Measurements from ENCODE around the gene P4HB.

The P4HB gene

GRCh38 chr17:81901167-81902022 is 41.1 kb upstream of the P4HB start:
- DNase-seq (ENCODE audit: low read depth) = no peak
- H3K4me3 ChIP-seq (ENCODE audit: low read depth, low read length) = no peak overlapping the region
- TF ChIP-seq, protein P1, sequence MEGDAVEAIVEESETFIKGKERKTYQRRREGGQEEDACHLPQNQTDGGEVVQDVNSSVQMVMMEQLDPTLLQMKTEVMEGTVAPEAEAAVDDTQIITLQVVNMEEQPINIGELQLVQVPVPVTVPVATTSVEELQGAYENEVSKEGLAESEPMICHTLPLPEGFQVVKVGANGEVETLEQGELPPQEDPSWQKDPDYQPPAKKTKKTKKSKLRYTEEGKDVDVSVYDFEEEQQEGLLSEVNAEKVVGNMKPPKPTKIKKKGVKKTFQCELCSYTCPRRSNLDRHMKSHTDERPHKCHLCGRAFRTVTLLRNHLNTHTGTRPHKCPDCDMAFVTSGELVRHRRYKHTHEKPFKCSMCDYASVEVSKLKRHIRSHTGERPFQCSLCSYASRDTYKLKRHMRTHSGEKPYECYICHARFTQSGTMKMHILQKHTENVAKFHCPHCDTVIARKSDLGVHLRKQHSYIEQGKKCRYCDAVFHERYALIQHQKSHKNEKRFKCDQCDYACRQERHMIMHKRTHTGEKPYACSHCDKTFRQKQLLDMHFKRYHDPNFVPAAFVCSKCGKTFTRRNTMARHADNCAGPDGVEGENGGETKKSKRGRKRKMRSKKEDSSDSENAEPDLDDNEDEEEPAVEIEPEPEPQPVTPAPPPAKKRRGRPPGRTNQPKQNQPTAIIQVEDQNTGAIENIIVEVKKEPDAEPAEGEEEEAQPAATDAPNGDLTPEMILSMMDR (IDR thresholded peaks at IDR 0.05; ENCODE audit: control insufficient read depth, extremely low read depth, insufficient read depth) = no peak

- TF ChIP-seq, protein P1 (IDR thresholded peaks at IDR 0.05; ENCODE audit: control insufficient read depth, extremely low read depth, insufficient read depth) = no peak
- DNase-seq (ENCODE audit: low read depth) = no peak
- no peak overlapping the region for H3K4me3 ChIP-seq (ENCODE audit: low read depth, low read length)
These were observed 40.0 kb upstream of the P4HB start for GRCh38 chr17:81900181-81900820.

GRCh38 chr17:81899514-81900166 is 39.3 kb upstream of the P4HB start:
- no peak overlapping the region for H3K4me3 ChIP-seq (ENCODE audit: low read depth, low read length)
- no peak for DNase-seq (ENCODE audit: low read depth)
- TF ChIP-seq, protein P1 (IDR thresholded peaks at IDR 0.05; ENCODE audit: control insufficient read depth, extremely low read depth, insufficient read depth) = no peak

- TF ChIP-seq, protein P1 (IDR thresholded peaks at IDR 0.05; ENCODE audit: control insufficient read depth, extremely low read depth, insufficient read depth) = no peak
- DNase-seq (ENCODE audit: low read depth) = no peak
- H3K4me3 ChIP-seq (ENCODE audit: low read depth, low read length) = no peak overlapping the region
These were observed 38.5 kb upstream of the P4HB start for GRCh38 chr17:81898885-81899284.

- no peak overlapping the region for H3K4me3 ChIP-seq (ENCODE audit: low read depth, low read length)
- DNase-seq (ENCODE audit: low read depth) = no peak
- TF ChIP-seq, protein P1 (IDR thresholded peaks at IDR 0.05; ENCODE audit: control insufficient read depth, extremely low read depth, insufficient read depth) = no peak
These were observed 37.9 kb upstream of the P4HB start for GRCh38 chr17:81898029-81898866.

DNA sequence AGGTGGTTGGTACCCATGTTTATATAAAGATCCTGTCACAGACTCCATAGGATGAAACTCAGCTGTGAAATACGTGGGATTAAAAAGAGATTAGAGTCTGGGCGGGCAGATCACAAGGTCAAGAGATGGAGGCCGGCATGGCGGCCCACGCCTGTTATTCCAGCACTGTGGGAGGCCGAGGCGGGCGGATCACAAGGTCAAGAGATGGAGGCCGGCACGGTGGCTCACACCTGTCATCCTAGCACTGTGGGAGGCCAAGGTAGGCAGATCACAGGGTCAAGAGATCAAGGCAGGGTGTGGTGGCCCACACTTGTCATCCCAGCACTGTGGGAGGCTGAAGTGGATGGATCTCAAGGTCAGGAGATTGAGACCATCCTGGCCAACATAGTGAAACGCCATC is 35.1 kb upstream of the P4HB start:
- no peak for DNase-seq (ENCODE audit: low read depth)
- H3K4me3 ChIP-seq (ENCODE audit: low read depth, low read length) = no peak overlapping the region
- TF ChIP-seq, protein P1 (IDR thresholded peaks at IDR 0.05; ENCODE audit: control insufficient read depth, extremely low read depth, insufficient read depth) = no peak
